ENCODE results near the gene ARHGEF40.
A peak's percentile ranks its signal among the peaks of the same experiment; 100 is the strongest.

Gene ARHGEF40

GRCh38 chr14:21059842-21060613 is 10.1 kb upstream of the ARHGEF40 start:
- no peak for DNase-seq (ENCODE audit: low spot score)

GRCh38 chr14:21060614-21061346 is 9.3 kb upstream of the ARHGEF40 start:
- DNase-seq (ENCODE audit: low spot score), result no peak

- DNase-seq (ENCODE audit: low spot score), result no peak
Measured at GRCh38 chr14:21061347-21061668, 8.8 kb upstream of the ARHGEF40 start.

GRCh38 chr14:21063479-21063878 is 6.6 kb upstream of the ARHGEF40 start:
- no peak for DNase-seq (ENCODE audit: low spot score)

GRCh38 chr14:21066882-21067502 is 3.1 kb upstream of the ARHGEF40 start:
- no peak for DNase-seq (ENCODE audit: low spot score)

- DNase-seq (ENCODE audit: low spot score), result peak; percentile 59
Measured at GRCh38 chr14:21068521-21069387, 1.4 kb upstream of the ARHGEF40 start.

- no peak for DNase-seq (ENCODE audit: low spot score)
Measured at GRCh38 chr14:21069388-21070082, 569 bp upstream of the ARHGEF40 start.

GRCh38 chr14:21070610-21071224 is 613 bp downstream of the ARHGEF40 start:
- no peak for DNase-seq (ENCODE audit: low spot score)

GRCh38 chr14:21071225-21072030 is 1.3 kb downstream of the ARHGEF40 start:
- peak; percentile 42 for DNase-seq (ENCODE audit: low spot score)

GRCh38 chr14:21072031-21072473 is 1.9 kb downstream of the ARHGEF40 start:
- DNase-seq (ENCODE audit: low spot score), result no peak

- DNase-seq (ENCODE audit: low spot score), result no peak
Measured at GRCh38 chr14:21072781-21073339, 2.8 kb downstream of the ARHGEF40 start.

- DNase-seq (ENCODE audit: low spot score), result no peak
Measured at GRCh38 chr14:21073921-21074320, 3.8 kb downstream of the ARHGEF40 start.

- no peak for DNase-seq (ENCODE audit: low spot score)
Measured at GRCh38 chr14:21074398-21075272, 4.5 kb downstream of the ARHGEF40 start.

GRCh38 chr14:21075719-21076437 is 5.8 kb downstream of the ARHGEF40 start:
- no peak for DNase-seq (ENCODE audit: low spot score)

- no peak for DNase-seq (ENCODE audit: low spot score)
Measured at GRCh38 chr14:21077672-21078071, 7.6 kb downstream of the ARHGEF40 start.

GRCh38 chr14:21078287-21078686 is 8.2 kb downstream of the ARHGEF40 start:
- DNase-seq (ENCODE audit: low spot score), result no peak

GRCh38 chr14:21078726-21079125 is 8.6 kb downstream of the ARHGEF40 start:
- no peak for DNase-seq (ENCODE audit: low spot score)

GRCh38 chr14:21081521-21082142 is 11.5 kb downstream of the ARHGEF40 start:
- DNase-seq (ENCODE audit: low spot score), result no peak

All from CD4-positive, alpha-beta T cell treated with Interleukin-6 at 100 ng/mL for 8 hours (primary cell).